GM19467 (cell line): ENCODE results near the gene TMEM141.
"Not testable (repeated sequence)": the region's sequence is repeated elsewhere in the genome, so short reads cannot be mapped to it uniquely, and the experiment has no call there.

ENCODE experiments used
- ATAC-seq: cut with Tn5 transposase; IDR thresholded peaks from one replicate; pipeline ENCODE4 v1.9.1; 2021; ENCODE audit warnings: mild to moderate bottlenecking, moderate library complexity; ENCODE audit not compliant: unreplicated experiment

TMEM141 gene

GRCh38 chr9:136793086-136793946 lies 2.2 kb downstream of the TMEM141 start:
- no peak for ATAC-seq

- no peak for ATAC-seq
Observed at GRCh38 chr9:136794281-136794999, 3.3 kb downstream of the TMEM141 start.

DNA sequence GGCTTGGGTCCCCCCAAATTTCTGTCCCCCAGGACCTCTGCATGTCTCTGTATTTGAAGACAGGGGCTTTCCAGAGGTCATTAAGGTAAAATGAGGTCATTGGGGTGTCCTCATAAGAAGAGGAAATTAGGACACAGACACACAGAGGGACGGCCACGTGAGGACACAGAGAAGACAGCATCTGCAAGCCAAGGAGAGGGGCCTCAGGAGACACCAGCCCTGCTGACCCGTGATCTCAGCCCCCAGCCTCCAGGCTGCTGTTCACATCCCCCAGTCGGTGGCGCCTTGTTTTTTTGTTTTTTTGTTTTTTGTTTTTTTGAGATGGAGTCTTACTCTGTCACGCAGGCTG lies 3.8 kb downstream of the TMEM141 start:
- ATAC-seq: no peak

- ATAC-seq: no peak
Observed at GRCh38 chr9:136796238-136796774, 5.2 kb downstream of the TMEM141 start, which contains the start of gene CCDC183. Gene CCDC183 (plus strand): TSS chr9:136796338. CDS start chr9:136796398, 60 bp downstream.

GRCh38 chr9:136796775-136797347 lies 5.7 kb downstream of the TMEM141 start:
- ATAC-seq: not testable (repeated sequence)

DNA sequence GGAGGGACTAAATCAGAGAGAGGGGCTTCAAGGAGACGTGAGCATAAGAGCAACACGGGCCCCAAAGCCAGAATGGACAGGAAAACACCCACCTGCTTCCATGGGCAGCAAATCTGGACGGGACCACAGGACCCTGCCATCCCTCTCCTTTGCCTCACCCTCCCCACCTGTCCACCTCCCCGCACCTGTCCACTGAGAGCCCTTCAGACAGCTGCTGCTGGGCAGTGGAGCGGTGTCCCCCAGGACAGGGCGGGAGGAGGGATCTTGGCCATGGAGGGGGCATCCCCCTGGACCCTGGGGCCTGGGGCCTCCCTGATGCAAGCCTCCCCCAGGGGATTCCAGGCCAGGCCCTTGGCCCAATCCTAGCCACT lies 7.5 kb downstream of the TMEM141 start:
- ATAC-seq: no peak

DNA sequence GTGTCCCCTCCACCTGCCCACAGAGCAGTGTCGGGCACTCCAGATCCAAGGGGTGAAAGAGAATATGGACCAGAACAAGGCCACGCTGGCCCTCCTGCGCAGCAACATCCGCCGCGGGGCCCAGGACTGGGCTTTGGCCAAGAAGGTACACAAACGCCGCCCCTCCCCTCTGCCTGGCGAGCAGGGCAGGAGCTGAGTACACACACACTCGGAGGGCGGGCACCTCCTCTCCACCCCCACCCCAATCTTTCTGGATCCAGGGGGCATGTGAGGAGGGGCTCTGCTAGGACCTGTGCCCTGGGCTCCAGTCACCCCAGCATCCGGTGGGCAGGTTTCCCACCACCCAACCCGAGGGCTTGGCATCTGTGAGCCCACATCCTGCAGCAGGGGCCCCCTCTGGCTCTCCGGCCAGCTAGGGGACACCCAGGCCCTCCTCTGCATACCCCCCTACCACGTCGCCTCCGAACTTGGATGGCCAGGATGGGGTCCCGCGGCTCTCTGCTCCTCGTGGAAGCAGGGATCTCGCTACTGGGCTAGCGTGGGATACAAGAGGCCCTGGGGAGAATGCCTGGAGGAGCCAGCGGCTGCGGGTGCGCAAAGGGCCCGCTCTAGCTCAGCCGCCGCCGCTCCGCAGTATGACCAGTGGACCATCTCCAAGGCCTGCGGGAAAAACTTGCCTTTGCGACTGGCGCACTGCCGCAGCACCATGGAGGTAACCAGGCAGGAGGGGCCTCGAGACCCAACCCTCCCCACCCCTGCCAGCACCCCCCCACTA lies 8.1 kb downstream of the TMEM141 start:
- ATAC-seq: no peak

DNA sequence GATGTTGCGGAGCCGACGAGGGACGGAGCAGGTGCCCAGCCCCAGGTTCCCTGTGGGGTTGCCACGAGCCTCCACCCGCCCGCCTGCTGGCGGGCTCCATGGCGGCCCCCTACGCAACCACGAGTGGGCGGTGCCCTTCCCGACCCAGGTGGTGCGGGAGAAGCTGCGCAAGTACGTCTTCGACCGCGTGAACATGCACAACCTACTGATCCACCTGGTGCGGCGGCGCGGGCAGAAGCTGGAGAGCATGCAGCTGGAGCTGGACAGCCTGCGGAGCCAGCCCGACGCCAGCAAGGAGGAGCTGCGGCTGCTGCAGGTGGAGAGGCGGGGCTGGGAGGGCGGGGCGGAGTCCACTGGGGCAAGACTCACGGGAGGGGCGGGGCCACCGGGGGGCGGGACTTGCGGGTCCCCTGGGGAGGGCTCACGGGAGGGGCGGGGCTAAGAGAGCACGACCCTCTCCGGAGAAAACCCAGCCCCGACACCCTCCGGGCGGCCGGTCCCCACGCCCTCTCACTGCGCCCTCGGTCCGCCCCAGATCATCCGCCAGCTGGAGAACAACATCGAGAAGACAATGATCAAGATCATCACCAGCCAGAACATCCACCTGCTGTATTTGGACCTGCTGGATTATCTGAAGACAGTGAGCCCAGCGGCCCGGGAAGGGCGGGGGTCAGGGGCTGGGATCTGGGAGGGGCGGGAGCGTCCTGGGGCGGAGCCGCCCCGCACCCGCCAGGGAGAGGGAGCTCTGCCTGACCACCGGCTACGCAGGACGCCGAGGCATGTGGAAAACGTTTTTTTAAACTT lies 8.9 kb downstream of the TMEM141 start:
- no peak for ATAC-seq

DNA sequence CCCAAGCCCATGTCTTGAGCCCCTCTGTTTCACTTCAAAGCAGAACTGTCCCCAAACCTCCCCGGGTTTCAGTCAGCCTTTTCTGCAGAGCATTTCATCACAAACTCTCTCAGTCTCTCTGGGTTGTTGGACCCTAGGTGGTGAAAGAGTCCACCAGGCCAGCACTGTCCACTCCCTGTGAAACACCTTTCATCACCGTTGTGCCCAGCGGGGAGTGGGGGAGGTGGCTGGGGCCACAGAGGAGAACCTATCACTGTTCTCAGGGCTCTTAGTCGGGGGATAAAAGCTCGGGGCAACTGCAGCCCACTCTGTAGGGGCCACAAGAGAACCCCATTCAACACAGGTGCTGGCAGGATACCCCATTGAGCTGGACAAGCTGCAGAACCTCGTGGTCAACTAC lies 11.2 kb downstream of the TMEM141 start:
- ATAC-seq: no peak

GRCh38 chr9:136803009-136803550 lies 11.9 kb downstream of the TMEM141 start:
- ATAC-seq: not testable (repeated sequence)

GRCh38 chr9:136803551-136804508 lies 12.7 kb downstream of the TMEM141 start:
- no peak for ATAC-seq

DNA sequence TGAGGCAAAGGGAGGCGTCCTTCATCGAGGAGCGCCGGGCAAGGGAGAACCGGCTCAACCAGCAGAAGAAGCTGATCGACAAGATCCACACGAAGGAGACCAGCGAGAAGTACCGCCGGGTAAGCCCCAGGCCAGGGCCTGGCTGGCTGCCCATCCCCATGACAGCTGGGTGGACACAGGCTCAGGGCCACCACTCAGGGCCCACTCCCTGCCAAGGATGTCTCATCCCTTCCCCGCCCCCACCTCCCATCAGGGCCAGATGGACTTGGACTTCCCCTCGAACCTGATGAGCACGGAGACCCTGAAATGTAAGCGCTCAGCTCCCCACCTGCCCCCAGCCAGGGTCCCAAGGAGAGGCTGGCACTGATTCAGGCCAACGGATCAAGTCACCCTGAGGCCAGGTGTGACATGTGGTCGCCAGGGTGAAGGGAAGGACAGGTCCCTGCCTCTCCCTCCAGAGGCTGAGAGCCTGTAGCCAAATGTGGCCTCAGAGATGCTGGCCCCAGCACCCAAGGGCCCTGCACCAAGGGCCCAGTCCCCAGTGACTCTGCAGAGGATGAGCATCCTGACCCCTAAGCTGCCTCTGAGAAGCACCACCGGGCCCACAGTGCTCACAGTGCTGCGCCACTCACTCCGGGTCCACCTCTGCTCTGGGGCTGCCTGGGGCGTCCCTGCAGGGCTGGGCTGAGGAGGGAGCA lies 13.5 kb downstream of the TMEM141 start:
- ATAC-seq: no peak

DNA sequence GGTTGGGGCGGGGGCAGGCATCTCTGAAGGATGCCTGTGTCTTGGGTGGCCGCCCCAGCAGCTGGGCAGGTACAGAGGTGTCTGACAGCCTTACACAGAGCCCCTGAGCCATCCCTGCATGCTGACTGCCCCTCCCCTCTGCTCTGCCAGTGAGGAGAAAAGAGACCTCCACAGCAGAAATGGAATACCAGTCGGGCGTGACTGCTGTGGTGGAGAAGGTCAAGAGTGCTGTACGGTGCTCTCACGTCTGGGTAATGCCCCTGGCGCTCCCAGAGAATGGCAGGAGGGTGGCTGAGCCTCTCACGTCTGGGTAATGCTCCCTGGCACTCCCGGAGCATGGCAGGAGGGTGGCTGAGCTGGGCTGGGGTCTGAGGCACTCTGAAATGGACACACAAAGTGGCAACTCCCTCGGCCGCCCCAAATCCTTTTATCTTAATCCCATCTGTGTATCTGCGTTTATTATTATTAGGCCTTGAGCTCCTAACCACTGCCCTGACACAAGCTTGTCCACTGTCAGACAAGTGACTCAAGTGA lies 14.1 kb downstream of the TMEM141 start:
- ATAC-seq: no peak

- ATAC-seq: no peak
Observed at GRCh38 chr9:136806067-136806466, 14.9 kb downstream of the TMEM141 start.

DNA sequence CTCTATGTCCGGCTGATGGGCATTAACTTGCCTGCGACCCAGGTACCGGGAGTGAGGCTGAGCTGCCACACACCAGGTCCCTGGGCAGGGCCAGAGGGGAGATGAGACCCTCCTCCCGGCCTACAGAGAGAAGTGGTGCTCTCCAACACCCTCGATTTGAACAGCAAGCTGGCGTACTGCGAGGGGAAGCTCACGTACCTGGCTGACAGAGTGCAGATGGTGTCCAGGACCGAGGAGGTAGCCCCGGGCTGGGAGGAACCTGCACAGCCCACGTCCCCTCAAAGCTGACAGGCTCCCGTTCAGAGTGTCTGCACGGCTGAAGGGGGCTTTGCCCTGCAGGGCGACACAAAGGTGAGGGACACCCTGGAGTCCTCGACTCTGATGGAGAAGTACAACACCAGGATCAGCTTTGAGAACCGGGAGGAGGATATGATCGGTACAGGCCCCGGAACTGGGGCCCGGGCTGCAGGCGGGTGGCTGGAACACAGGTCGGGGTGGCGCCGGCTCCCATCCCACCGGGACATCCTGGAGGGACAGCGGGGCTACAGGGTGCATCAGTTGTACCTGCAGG lies 15.6 kb downstream of the TMEM141 start:
- ATAC-seq: no peak

DNA sequence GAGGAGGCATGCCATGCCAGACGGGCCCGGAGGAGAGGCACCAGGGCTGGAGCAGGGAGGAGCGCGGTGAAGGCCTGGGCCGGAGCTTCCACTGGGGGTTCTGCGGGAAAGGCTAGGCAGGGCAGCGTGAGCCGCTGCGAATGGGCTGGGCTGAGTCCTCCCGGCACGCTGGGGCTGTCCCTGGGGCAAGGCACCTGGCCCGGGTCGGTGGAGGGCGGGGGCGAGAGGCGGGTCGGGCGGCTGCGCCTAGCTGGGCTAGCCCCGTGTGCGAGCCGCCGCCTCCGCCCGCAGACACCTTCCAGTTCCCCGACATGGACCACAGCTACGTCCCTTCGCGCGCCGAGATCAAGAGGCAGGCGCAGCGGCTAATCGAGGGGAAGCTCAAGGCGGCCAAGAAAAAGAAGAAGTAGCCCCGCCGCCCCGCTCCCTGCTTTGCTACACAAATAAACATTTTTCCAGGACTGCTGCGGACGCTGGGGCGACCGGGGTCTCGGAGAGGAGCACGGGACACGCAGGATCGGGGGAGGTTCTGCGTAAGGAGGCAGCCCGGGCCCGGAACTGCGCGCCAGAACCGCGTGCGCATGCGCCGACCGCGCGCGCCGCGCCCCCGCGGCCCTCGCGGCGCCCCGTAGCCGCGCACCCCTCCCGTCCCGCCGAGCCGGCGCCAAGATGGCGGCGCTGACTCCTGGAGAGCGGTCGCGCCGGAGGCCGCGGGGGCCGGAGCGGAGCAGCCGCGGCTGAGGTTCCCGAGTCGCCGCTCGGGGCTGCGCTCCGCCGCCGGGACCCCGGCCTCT lies 16.3 kb downstream of the TMEM141 start, which contains the start of gene RABL6:
RABL6 (plus strand) TSS at position 668 of the 794 bp plus-strand sequence. CDS start 249 bp downstream, outside the sequence.
- ATAC-seq: peak; percentile 56
